ENCODE results near the gene ZNF808.
"Not testable (repeated sequence)": the region's sequence is repeated elsewhere in the genome, so short reads cannot be mapped to it uniquely, and the experiment has no call there.

ZNF808 gene

GRCh38 chr19:52541176-52541575 lies 13.7 kb downstream of the ZNF808 start:
- not testable (repeated sequence) for H2BK12ac ChIP-seq (ENCODE audit: low read length); H2BK15ac ChIP-seq (ENCODE audit: low read length); H3K23ac ChIP-seq (ENCODE audit: low read depth, low read length, poor library complexity); H3K79me1 ChIP-seq (ENCODE audit: low read depth, low read length); H3K4ac ChIP-seq (ENCODE audit: low read length); H3K9ac ChIP-seq (ENCODE audit: low read depth, low read length, poor library complexity); H3K27ac ChIP-seq (replicated peaks; ENCODE audit: low read length); H3K4me3 ChIP-seq (ENCODE audit: low read length in 2 of 2); H2AFZ ChIP-seq (ENCODE audit: low read length); H3K27me3 ChIP-seq (ENCODE audit: control insufficient read depth in 3 of 3, insufficient read depth in 3 of 3, low read depth in 1 of 3, low read length in 3 of 3); H3K18ac ChIP-seq (ENCODE audit: low read length); H2AK5ac ChIP-seq (ENCODE audit: low read depth, low read length); H2BK120ac ChIP-seq (ENCODE audit: low read depth, low read length); H2BK5ac ChIP-seq (ENCODE audit: low read length); H3K4me1 ChIP-seq (ENCODE audit: control insufficient read depth in 2 of 2, insufficient read depth in 1 of 2, low read depth in 1 of 2, low read length in 2 of 2); H4K91ac ChIP-seq (ENCODE audit: low read depth, low read length, poor library complexity); DNase-seq (ENCODE audit: low spot score); H3K14ac ChIP-seq (ENCODE audit: low read length); H3K4me2 ChIP-seq (ENCODE audit: insufficient read depth, low read length, poor library complexity, severe bottlenecking); H4K8ac ChIP-seq (ENCODE audit: low read depth, low read length)
- Histone ChIP-seq H3K9me3 (replicated peaks in 1 of 2; ENCODE audit: control insufficient read depth in 2 of 2, insufficient read depth in 1 of 2, low read depth in 1 of 2, low read length in 2 of 2) (peaks cover 0 to 23% of the 10 kb centered on the region in 2 donors), H3K36me3 (replicated peaks in 1 of 2; ENCODE audit: control insufficient read depth in 2 of 2, insufficient read depth in 2 of 2, low read length in 2 of 2) (peaks cover 4 to 39% of the 10 kb centered on the region in 2 donors)
- no CpG with 5 or more reads among the region's 5 CpGs for WGBS, 2 donors (ENCODE audit: extremely low coverage in 2 of 2, insufficient read length in 2 of 2, insufficient replicate concordance in 1 of 2)

- Histone ChIP-seq H3K4me1 (ENCODE audit: control insufficient read depth in 2 of 2, insufficient read depth in 1 of 2, low read depth in 1 of 2, low read length in 2 of 2) (no peaks in the 10 kb centered on the region), H4K91ac (ENCODE audit: low read depth, low read length, poor library complexity) (no peak overlapping the region), H2AK5ac (ENCODE audit: low read depth, low read length) (no peak overlapping the region), H3K14ac (ENCODE audit: low read length) (no peak overlapping the region), H3K4ac (ENCODE audit: low read length) (no peak overlapping the region), H2BK120ac (ENCODE audit: low read depth, low read length) (no peak overlapping the region), H3K23ac (ENCODE audit: low read depth, low read length, poor library complexity) (no peak overlapping the region), H3K27me3 (ENCODE audit: control insufficient read depth in 3 of 3, insufficient read depth in 3 of 3, low read depth in 1 of 3, low read length in 3 of 3) (peaks cover 0 to 3% (median 0%) of the 10 kb centered on the region in 3 experiments), H3K4me3 (ENCODE audit: low read length in 2 of 2) (no peak overlapping the region), H3K18ac (ENCODE audit: low read length) (no peak overlapping the region), H3K9ac (ENCODE audit: low read depth, low read length, poor library complexity) (no peak overlapping the region), H3K36me3 (replicated peaks in 1 of 2; ENCODE audit: control insufficient read depth in 2 of 2, insufficient read depth in 2 of 2, low read length in 2 of 2) (peaks cover 4 to 39% of the 10 kb centered on the region in 2 donors), H4K8ac (ENCODE audit: low read depth, low read length) (no peak overlapping the region), H3K27ac (replicated peaks; ENCODE audit: low read length) (no peak overlapping the region), H3K79me1 (ENCODE audit: low read depth, low read length) (no peaks in the 10 kb centered on the region), H2BK5ac (ENCODE audit: low read length) (no peak overlapping the region), H2BK12ac (ENCODE audit: low read length) (no peak overlapping the region), H3K4me2 (ENCODE audit: insufficient read depth, low read length, poor library complexity, severe bottlenecking) (no peak overlapping the region), H2BK15ac (ENCODE audit: low read length) (no peak overlapping the region), H2AFZ (ENCODE audit: low read length) (no peak overlapping the region), H3K9me3 (replicated peaks in 1 of 2; ENCODE audit: control insufficient read depth in 2 of 2, insufficient read depth in 1 of 2, low read depth in 1 of 2, low read length in 2 of 2) (peaks cover 0 to 23% of the 10 kb centered on the region in 2 donors)
- no peak for DNase-seq (ENCODE audit: low spot score)
- no CpG with 5 or more reads among the region's 5 CpGs for WGBS, 2 donors (ENCODE audit: extremely low coverage in 2 of 2, insufficient read length in 2 of 2, insufficient replicate concordance in 1 of 2)
Measured at GRCh38 chr19:52541608-52542007, 14.1 kb downstream of the ZNF808 start.

DNA sequence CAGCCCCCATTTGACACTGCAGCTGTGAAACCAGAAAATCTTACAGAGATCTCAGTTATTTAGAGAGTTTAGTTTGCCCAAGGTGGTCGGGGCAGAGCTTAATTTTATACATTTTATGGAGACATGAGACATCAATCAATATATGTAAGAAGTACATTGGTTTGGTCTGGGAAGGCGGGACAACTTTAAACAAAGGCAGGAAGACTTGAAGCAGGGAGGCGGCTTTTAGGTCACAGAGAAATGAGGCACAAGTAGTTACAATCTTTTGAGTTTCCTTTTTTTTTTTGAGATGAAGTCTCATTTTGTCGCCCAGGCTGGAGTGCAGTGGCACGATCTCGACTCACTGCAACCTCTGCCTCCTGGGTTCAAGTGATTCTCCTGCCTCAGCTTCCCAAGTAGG lies 15.1 kb downstream of the ZNF808 start:
- H3K4ac ChIP-seq (ENCODE audit: low read length); H3K4me3 ChIP-seq (ENCODE audit: low read length in 2 of 2); H3K27me3 ChIP-seq (ENCODE audit: control insufficient read depth in 3 of 3, insufficient read depth in 3 of 3, low read depth in 1 of 3, low read length in 3 of 3); H2BK120ac ChIP-seq (ENCODE audit: low read depth, low read length); H3K27ac ChIP-seq (replicated peaks; ENCODE audit: low read length); H4K91ac ChIP-seq (ENCODE audit: low read depth, low read length, poor library complexity); DNase-seq (ENCODE audit: low spot score); H3K9ac ChIP-seq (ENCODE audit: low read depth, low read length, poor library complexity); H4K8ac ChIP-seq (ENCODE audit: low read depth, low read length); H2AK5ac ChIP-seq (ENCODE audit: low read depth, low read length); H3K4me2 ChIP-seq (ENCODE audit: insufficient read depth, low read length, poor library complexity, severe bottlenecking); H3K14ac ChIP-seq (ENCODE audit: low read length); H2BK15ac ChIP-seq (ENCODE audit: low read length); H3K4me1 ChIP-seq (ENCODE audit: control insufficient read depth in 2 of 2, insufficient read depth in 1 of 2, low read depth in 1 of 2, low read length in 2 of 2); H3K79me1 ChIP-seq (ENCODE audit: low read depth, low read length); H2BK12ac ChIP-seq (ENCODE audit: low read length); H2BK5ac ChIP-seq (ENCODE audit: low read length); H3K23ac ChIP-seq (ENCODE audit: low read depth, low read length, poor library complexity); H3K18ac ChIP-seq (ENCODE audit: low read length); H2AFZ ChIP-seq (ENCODE audit: low read length): not testable (repeated sequence)
- peaks cover 4 to 48% of the 10 kb centered on the region in 2 donors for H3K36me3 ChIP-seq (replicated peaks in 1 of 2; ENCODE audit: control insufficient read depth in 2 of 2, insufficient read depth in 2 of 2, low read length in 2 of 2)
- peaks cover 0 to 25% of the 10 kb centered on the region in 2 donors for H3K9me3 ChIP-seq (replicated peaks in 1 of 2; ENCODE audit: control insufficient read depth in 2 of 2, insufficient read depth in 1 of 2, low read depth in 1 of 2, low read length in 2 of 2)
- no CpG with 5 or more reads among the region's 6 CpGs for WGBS, 2 donors (ENCODE audit: extremely low coverage in 2 of 2, insufficient read length in 2 of 2, insufficient replicate concordance in 1 of 2)

- Histone ChIP-seq H3K79me1 (ENCODE audit: low read depth, low read length) (no peaks in the 10 kb centered on the region), H2AK5ac (ENCODE audit: low read depth, low read length) (no peak overlapping the region), H2BK15ac (ENCODE audit: low read length) (no peak overlapping the region), H3K4ac (ENCODE audit: low read length) (no peak overlapping the region), H2AFZ (ENCODE audit: low read length) (no peak overlapping the region), H3K23ac (ENCODE audit: low read depth, low read length, poor library complexity) (no peak overlapping the region), H3K4me3 (ENCODE audit: low read length in 2 of 2) (no peak overlapping the region), H3K18ac (ENCODE audit: low read length) (no peak overlapping the region), H3K4me2 (ENCODE audit: insufficient read depth, low read length, poor library complexity, severe bottlenecking) (no peak overlapping the region), H2BK12ac (ENCODE audit: low read length) (no peak overlapping the region), H2BK5ac (ENCODE audit: low read length) (no peak overlapping the region), H3K14ac (ENCODE audit: low read length) (no peak overlapping the region), H4K8ac (ENCODE audit: low read depth, low read length) (no peak overlapping the region), H3K9ac (ENCODE audit: low read depth, low read length, poor library complexity) (no peak overlapping the region), H3K27me3 (ENCODE audit: control insufficient read depth in 3 of 3, insufficient read depth in 3 of 3, low read depth in 1 of 3, low read length in 3 of 3) (no peaks in the 10 kb centered on the region), H3K4me1 (ENCODE audit: control insufficient read depth in 2 of 2, insufficient read depth in 1 of 2, low read depth in 1 of 2, low read length in 2 of 2) (no peaks in the 10 kb centered on the region), H3K27ac (replicated peaks; ENCODE audit: low read length) (no peak overlapping the region), H3K36me3 (replicated peaks in 1 of 2; ENCODE audit: control insufficient read depth in 2 of 2, insufficient read depth in 2 of 2, low read length in 2 of 2) (peaks cover 4 to 53% of the 10 kb centered on the region in 2 donors), H4K91ac (ENCODE audit: low read depth, low read length, poor library complexity) (no peak overlapping the region), H2BK120ac (ENCODE audit: low read depth, low read length) (no peak overlapping the region), H3K9me3 (replicated peaks in 1 of 2; ENCODE audit: control insufficient read depth in 2 of 2, insufficient read depth in 1 of 2, low read depth in 1 of 2, low read length in 2 of 2) (peaks cover 0 to 30% of the 10 kb centered on the region in 2 donors)
- no peak for DNase-seq (ENCODE audit: low spot score)
- no CpG with 5 or more reads among the region's 8 CpGs for WGBS, 2 donors (ENCODE audit: extremely low coverage in 2 of 2, insufficient read length in 2 of 2, insufficient replicate concordance in 1 of 2)
Measured at GRCh38 chr19:52542984-52543664, 15.7 kb downstream of the ZNF808 start.

All from neuronal stem cell (in vitro differentiated cells).